Neural cell (in vitro differentiated cells): ENCODE results near the gene CPN1. TPM values are rescaled to one million over a fixed set of nuclear protein-coding genes. Genes with fewer than 3 reads are reported as not detected.

Experiments
- H2AFZ ChIP-seq: fragments of 200-600, 300-800 bp; sonication (generic), shearing (Covaris generic); 2 replicates; pipeline ENCODE4 v1.6.0; 2014; ENCODE audit warnings: low read depth, mild to moderate bottlenecking, antibody characterized with exemption, low read length, moderate library complexity
- H3F3A ChIP-seq: fragments of 200-600 bp; shearing (Covaris generic); 2 replicates; pipeline ENCODE4 v1.6.1; 2016; ENCODE audit warnings: mild to moderate bottlenecking, moderate library complexity, mixed read lengths, antibody characterized with exemption, low read length; ENCODE audit not compliant: insufficient read depth, poor library complexity, severe bottlenecking
- H3K27ac ChIP-seq: fragments of 200-600, 300-800 bp; sonication (generic), shearing (Covaris generic); 2 replicates; pipeline ENCODE4 v1.5.1; 2014; ENCODE audit warnings: mild to moderate bottlenecking, low read length, moderate library complexity
- H3K27me3 ChIP-seq: fragments of 300-800, 200-600 bp; sonication (generic), shearing (Covaris generic); 2 replicates; pipeline ENCODE4 v1.6.0; 2014; ENCODE audit warnings: mild to moderate bottlenecking, low read depth, low read length, moderate library complexity; ENCODE audit not compliant: insufficient read depth
- H3K36me3 ChIP-seq: fragments of 300-800, 200-600 bp; sonication (generic), shearing (Covaris generic); 2 replicates; pipeline ENCODE4 v1.5.1; 2014; ENCODE audit warnings: mild to moderate bottlenecking, antibody characterized with exemption, low read length, moderate library complexity; ENCODE audit not compliant: insufficient read depth
- H3K4me2 ChIP-seq: fragments of 300-800, 200-600 bp; sonication (generic), shearing (Covaris generic); 2 replicates; pipeline ENCODE4 v1.6.0; 2014; ENCODE audit warnings: mild to moderate bottlenecking, low read length
- H3K4me3 ChIP-seq: fragments of 300-800, 200-600 bp; sonication (generic), shearing (Covaris generic); 2 replicates; pipeline ENCODE4 v1.5.1; 2014; ENCODE audit warnings: mild to moderate bottlenecking, low read length, moderate library complexity
- H3K79me2 ChIP-seq: fragments of 200-600 bp; shearing (Covaris generic); replicated peaks from 2 replicates; pipeline ENCODE4 v1.6.0; 2014; ENCODE audit warnings: mild to moderate bottlenecking, low read length, moderate library complexity; ENCODE audit not compliant: insufficient read depth
- H3K9ac ChIP-seq: fragments of 300-800, 200-600 bp; sonication (generic), shearing (Covaris generic); 2 replicates; pipeline ENCODE4 v1.6.1; 2016; ENCODE audit warnings: mild to moderate bottlenecking, low read length, mixed read lengths
- H3K9me2 ChIP-seq: fragments of 200-600 bp; shearing (Covaris generic); 2 replicates; pipeline ENCODE4 v1.6.1; 2016; ENCODE audit warnings: mild to moderate bottlenecking, low read length, mixed read lengths; ENCODE audit not compliant: insufficient read depth
- H3K9me3 ChIP-seq: fragments of 200-600, 300-800 bp; sonication (generic), shearing (Covaris generic); 2 replicates; pipeline ENCODE4 v1.6.1; 2016; ENCODE audit warnings: mild to moderate bottlenecking, mixed run types, low read length, moderate library complexity, mixed read lengths
- H4K20me1 ChIP-seq: fragments of 200-600 bp; shearing (Covaris generic); 2 replicates; pipeline ENCODE4 v1.6.1; 2016; ENCODE audit warnings: mild to moderate bottlenecking, mixed run types; ENCODE audit not compliant: insufficient read depth
- CTCF ChIP-seq: fragments of 450-650 bp; IDR thresholded peaks from 2 replicates; pipeline ENCODE4 v1.5.1; 2014; ENCODE audit warnings: antibody characterized with exemption, mild to moderate bottlenecking, moderate library complexity; ENCODE audit not compliant: poor library complexity, severe bottlenecking
- EP300 ChIP-seq: fragments of 450-650 bp; conservative IDR thresholded peaks from 2 replicates; pipeline ENCODE4 v1.6.1; 2014; ENCODE audit warnings: antibody characterized with exemption, mild to moderate bottlenecking, moderate library complexity; ENCODE audit not compliant: poor library complexity, severe bottlenecking
- EZH2 ChIP-seq: fragments of 200-600, 300-800 bp; shearing (Covaris generic), sonication (generic); IDR thresholded peaks from 2 replicates; pipeline ENCODE4 v1.6.1; 2014; ENCODE audit warnings: antibody characterized with exemption, low read length, borderline replicate concordance, mild to moderate bottlenecking; ENCODE audit not compliant: insufficient read depth, poor library complexity, severe bottlenecking
- MXI1 ChIP-seq: fragments of 450-650 bp; conservative IDR thresholded peaks from 2 replicates; pipeline ENCODE4 v1.6.1; 2014; ENCODE audit warnings: antibody characterized with exemption, mild to moderate bottlenecking; ENCODE audit not compliant: poor library complexity, severe bottlenecking
- POLR2AphosphoS5 ChIP-seq: IDR thresholded peaks from 2 replicates; pipeline ENCODE4 v1.6.1; 2012
- RAD21 ChIP-seq: fragments of 450-650 bp; conservative IDR thresholded peaks from 2 replicates; pipeline ENCODE4 v1.6.1; 2014; ENCODE audit warnings: antibody characterized with exemption, mild to moderate bottlenecking, moderate library complexity
- REST ChIP-seq: IDR thresholded peaks from 2 replicates; pipeline ENCODE4 v1.6.1; 2012; ENCODE audit warnings: borderline replicate concordance
- SMC3 ChIP-seq: fragments of 450-650 bp; conservative IDR thresholded peaks from 2 replicates; pipeline ENCODE4 v1.6.1; 2014; ENCODE audit warnings: antibody characterized with exemption, mild to moderate bottlenecking, moderate library complexity; ENCODE audit not compliant: poor library complexity
- TAF1 ChIP-seq: IDR thresholded peaks from 2 replicates; pipeline ENCODE4 v1.6.1; 2012; ENCODE audit warnings: low read depth
- polyA plus RNA-seq: library from polyadenylated mRNA; depleted of rRNA; stranded (reverse); fragments of >200 nt; gene quantifications from 2 replicates; pipeline ENCODE4 v1.2.3, GENCODE V29; 2014

Gene CPN1
- polyA plus RNA-seq, 1 donor from 2014 or later, result not detected

GRCh38 chr10:100037758-100038315 is 43.8 kb downstream of the CPN1 start:
- Histone ChIP-seq H3K27ac (no peak overlapping the region), H3K9me3 (no peaks in the 10 kb centered on the region), H2AFZ (no peak overlapping the region), H4K20me1 (no peaks in the 10 kb centered on the region), H3K79me2 (no peaks in the 10 kb centered on the region), H3K9me2 (no peaks in the 10 kb centered on the region), H3K4me3 (no peak overlapping the region), H3K4me2 (no peak overlapping the region), H3K36me3 (no peaks in the 10 kb centered on the region), H3K9ac (no peak overlapping the region), H3F3A (no peaks in the 10 kb centered on the region), H3K27me3 (no peaks in the 10 kb centered on the region)
- no peak for TF ChIP-seq TAF1
- no peak for TF ChIP-seq EP300
- TF ChIP-seq MXI1, result no peak
- TF ChIP-seq EZH2, result no peak
- TF ChIP-seq CTCF, result no peak
- no peak for TF ChIP-seq REST
- no peak for TF ChIP-seq RAD21
- no peak for TF ChIP-seq POLR2AphosphoS5
- TF ChIP-seq SMC3, result no peak

- TF ChIP-seq REST, result no peak
- no peak for TF ChIP-seq EZH2
- TF ChIP-seq SMC3, result no peak
- no peak for TF ChIP-seq POLR2AphosphoS5
- TF ChIP-seq EP300, result no peak
- no peak for TF ChIP-seq CTCF
- no peak for TF ChIP-seq TAF1
- TF ChIP-seq MXI1, result no peak
- H4K20me1 ChIP-seq, result no peaks in the 10 kb centered on the region
- no peaks in the 10 kb centered on the region for H3F3A ChIP-seq
- H3K9me2 ChIP-seq, result no peaks in the 10 kb centered on the region
- no peak overlapping the region for H3K4me3 ChIP-seq
- no peaks in the 10 kb centered on the region for H3K27me3 ChIP-seq
- H3K36me3 ChIP-seq, result no peaks in the 10 kb centered on the region
- H3K4me2 ChIP-seq, result no peak overlapping the region
- H3K27ac ChIP-seq, result no peak overlapping the region
- no peaks in the 10 kb centered on the region for H3K9me3 ChIP-seq
- no peak overlapping the region for H2AFZ ChIP-seq
- H3K9ac ChIP-seq, result no peak overlapping the region
- H3K79me2 ChIP-seq, result no peaks in the 10 kb centered on the region
Observed at GRCh38 chr10:100036850-100037249, 44.8 kb downstream of the CPN1 start.
